ENCODE measurements around the gene SSH3.

- no peak for TF ChIP-seq CTCF (IDR thresholded peaks at IDR 0.05)
- no peak for TF ChIP-seq POLR2A (IDR thresholded peaks at IDR 0.05)
- TF ChIP-seq POLR2AphosphoS5 (IDR thresholded peaks at IDR 0.05), result no peak
Measured at GRCh38 chr11:67347964-67348749, 44.8 kb downstream of the SSH3 start.

All from upper lobe of left lung (tissue), 4 donors.